ENCODE data around the gene METTL26.
A peak's percentile ranks its signal among the peaks of the same experiment; 100 is the strongest.

- TF ChIP-seq CREB1 (IDR thresholded peaks at IDR 0.05; ENCODE audit: low read depth) = no peak
- no peak for TF ChIP-seq EP300 (IDR thresholded peaks at IDR 0.05; ENCODE audit: borderline replicate concordance)
- peak; percentile 77 for TF ChIP-seq TAF1 (IDR thresholded peaks at IDR 0.05; ENCODE audit: low read depth)
- TF ChIP-seq MAX (IDR thresholded peaks at IDR 0.05) = peak; percentile 66
- no peak for TF ChIP-seq CEBPB (IDR thresholded peaks at IDR 0.05)
- TF ChIP-seq YY1 (IDR thresholded peaks at IDR 0.05; ENCODE audit: low read depth) = no peak
- TF ChIP-seq REST (IDR thresholded peaks at IDR 0.05; ENCODE audit: low read depth) = no peak
- no peak for TF ChIP-seq RAD21 (IDR thresholded peaks at IDR 0.05; ENCODE audit: low read depth)
- TF ChIP-seq EGR1 (IDR thresholded peaks at IDR 0.05) = peak; percentile 69
Measured at GRCh38 chr16:679814-680624, 43.9 kb upstream of the METTL26 start, which contains the start of gene STUB1.
